Measurements from ENCODE around the gene PSORS1C1. TPM values are rescaled to one million over a fixed set of nuclear protein-coding genes. Genes with fewer than 3 reads are reported as not detected.

The PSORS1C1 gene
- total RNA-seq, 1 experiment from 2014 or later = 0.48 TPM

DNA sequence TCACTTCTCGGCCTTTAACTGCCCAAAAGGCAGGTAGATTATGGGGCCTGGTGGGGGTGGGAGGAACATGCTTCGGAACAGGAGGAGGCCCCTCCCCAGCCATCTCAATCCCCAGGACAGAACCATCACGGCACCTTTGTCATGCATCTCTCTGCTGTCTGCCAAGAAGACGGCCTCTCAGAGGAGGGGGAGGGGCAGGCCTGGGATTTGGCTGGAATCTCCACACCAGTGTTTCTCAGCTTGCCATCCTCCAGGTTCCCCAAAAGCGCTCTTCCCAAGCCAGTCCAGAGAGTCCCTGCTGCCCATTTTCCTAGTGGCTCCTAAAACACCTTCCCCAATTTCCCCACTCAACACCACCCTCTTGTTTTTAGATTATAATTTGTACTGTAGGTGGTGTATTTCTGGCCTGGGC is 58.4 kb downstream of the PSORS1C1 start:
- Histone ChIP-seq H3K4ac (ENCODE audit: low read depth, low read length) (no peak overlapping the region), H3K79me2 (ENCODE audit: insufficient read depth, low read length) (peaks cover 31% of the 10 kb centered on the region), H2BK15ac (ENCODE audit: low read depth, low read length) (no peak overlapping the region), H3K23me2 (ENCODE audit: insufficient read length, low read depth, low read length, poor library complexity, severe bottlenecking) (peaks cover 22% of the 10 kb centered on the region), H3K9ac (ENCODE audit: extremely low read depth, insufficient read length, low read length) (peak overlapping the region; percentile 68), H4K8ac (replicated peaks; ENCODE audit: insufficient read length, low read depth, low read length) (no peak overlapping the region), H3K27ac (ENCODE audit: insufficient read length, low read depth, low read length) (peak overlapping the region; percentile 83), H3K27me3 (ENCODE audit: insufficient read depth, low read length) (no peaks in the 10 kb centered on the region), H3K4me2 (ENCODE audit: insufficient read depth, insufficient read length, low read length) (peak overlapping the region; percentile 61), H2AFZ (ENCODE audit: low read length) (no peak overlapping the region), H3K56ac (ENCODE audit: insufficient read length, low read depth, low read length) (no peak overlapping the region), H4K91ac (ENCODE audit: insufficient read length, low read depth, low read length) (peak overlapping the region; percentile 88), H4K20me1 (ENCODE audit: control insufficient read depth, insufficient read depth, insufficient read length) (no peaks in the 10 kb centered on the region), H3K9me3 (ENCODE audit: control insufficient read depth, low read depth, low read length) (no peaks in the 10 kb centered on the region), H3K18ac (ENCODE audit: insufficient read length, low read depth, low read length) (peak overlapping the region; percentile 66), H3K23ac (ENCODE audit: insufficient read length, low read depth, low read length) (no peak overlapping the region), H2BK20ac (ENCODE audit: low read depth, low read length, poor library complexity, severe bottlenecking) (no peak overlapping the region), H4K5ac (ENCODE audit: insufficient read length, low read depth, low read length) (no peak overlapping the region), H3K79me1 (ENCODE audit: insufficient read depth, low read depth, low read length, poor library complexity, severe bottlenecking) (no peaks in the 10 kb centered on the region), H3K14ac (ENCODE audit: insufficient read depth, low read length) (peak overlapping the region; percentile 53; the same call in 1 of the 2 replicates), H3K4me1 (ENCODE audit: insufficient read depth, low read length) (peaks cover 10% of the 10 kb centered on the region), H2BK12ac (ENCODE audit: insufficient read length, low read depth, low read length) (no peak overlapping the region), H2BK120ac (ENCODE audit: low read depth, low read length, poor library complexity, severe bottlenecking) (no peak overlapping the region), H2BK5ac (ENCODE audit: insufficient read length, low read length) (no peak overlapping the region), H2AK5ac (ENCODE audit: insufficient read length, low read length) (no peak overlapping the region), H3T11ph (ENCODE audit: low read length) (no peak overlapping the region)
- Mint-ChIP-seq H3K36me3 (ENCODE audit: insufficient read depth in 1 of 3, low read depth in 3 of 3) (peaks cover 0 to 22% (median 18%) of the 10 kb centered on the region in 3 experiments; a peak in 6 of 7 replicates), H3K9me3 (no peaks in the 10 kb centered on the region; a peak in 1 of 5 replicates), H3K4me3 (peak overlapping the region; percentile 91), H3K27ac (peak overlapping the region; percentile 98 to 100 (median 99)), H3K27me3 (ENCODE audit: low read depth) (no peaks in the 10 kb centered on the region), H3K4me1 (peaks cover 52 to 69% of the 10 kb centered on the region in 2 experiments)
- no CpG with 5 or more reads among the region's 5 CpGs for WGBS (ENCODE audit: extremely low coverage, insufficient read length, low lambda C conversion rate)
- TF ChIP-seq, protein P1, sequence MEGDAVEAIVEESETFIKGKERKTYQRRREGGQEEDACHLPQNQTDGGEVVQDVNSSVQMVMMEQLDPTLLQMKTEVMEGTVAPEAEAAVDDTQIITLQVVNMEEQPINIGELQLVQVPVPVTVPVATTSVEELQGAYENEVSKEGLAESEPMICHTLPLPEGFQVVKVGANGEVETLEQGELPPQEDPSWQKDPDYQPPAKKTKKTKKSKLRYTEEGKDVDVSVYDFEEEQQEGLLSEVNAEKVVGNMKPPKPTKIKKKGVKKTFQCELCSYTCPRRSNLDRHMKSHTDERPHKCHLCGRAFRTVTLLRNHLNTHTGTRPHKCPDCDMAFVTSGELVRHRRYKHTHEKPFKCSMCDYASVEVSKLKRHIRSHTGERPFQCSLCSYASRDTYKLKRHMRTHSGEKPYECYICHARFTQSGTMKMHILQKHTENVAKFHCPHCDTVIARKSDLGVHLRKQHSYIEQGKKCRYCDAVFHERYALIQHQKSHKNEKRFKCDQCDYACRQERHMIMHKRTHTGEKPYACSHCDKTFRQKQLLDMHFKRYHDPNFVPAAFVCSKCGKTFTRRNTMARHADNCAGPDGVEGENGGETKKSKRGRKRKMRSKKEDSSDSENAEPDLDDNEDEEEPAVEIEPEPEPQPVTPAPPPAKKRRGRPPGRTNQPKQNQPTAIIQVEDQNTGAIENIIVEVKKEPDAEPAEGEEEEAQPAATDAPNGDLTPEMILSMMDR (conservative IDR thresholded peaks at IDR 0.05) = no peak
- DNase-seq = peak; percentile 96
